HuH-7.5 (cell line): Measurements from ENCODE around the gene KCNJ6.
A peak's percentile ranks its signal among the peaks of the same experiment; 100 is the strongest.
"Not testable (repeated sequence)": the region's sequence is repeated elsewhere in the genome, so short reads cannot be mapped to it uniquely, and the experiment has no call there.

Experiments used
- DNase-seq: peaks from one replicate; pipeline ENCODE4 v3.0.0; 2011; ENCODE audit warnings: low spot score

The KCNJ6 gene

DNA sequence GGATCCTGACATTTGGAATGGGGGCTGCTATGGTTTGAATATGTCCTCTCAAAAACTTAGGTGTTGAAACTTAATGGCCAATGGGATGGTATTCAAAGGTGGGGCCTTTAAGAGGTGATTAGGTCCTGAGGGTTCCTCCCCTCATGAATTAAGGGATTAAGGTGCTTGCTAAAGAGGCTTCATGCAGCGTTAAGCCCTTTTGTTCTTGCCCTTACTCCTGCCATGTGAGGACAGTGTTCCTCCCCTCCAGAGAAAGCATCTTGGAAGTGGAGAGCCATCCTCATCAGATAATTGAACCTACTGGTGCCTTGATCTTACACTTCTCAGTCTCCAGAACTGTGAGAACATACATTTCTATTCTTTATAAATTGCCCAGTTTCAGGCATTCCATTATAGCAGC lies 146.6 kb downstream of the KCNJ6 start:
- DNase-seq, result no peak

DNA sequence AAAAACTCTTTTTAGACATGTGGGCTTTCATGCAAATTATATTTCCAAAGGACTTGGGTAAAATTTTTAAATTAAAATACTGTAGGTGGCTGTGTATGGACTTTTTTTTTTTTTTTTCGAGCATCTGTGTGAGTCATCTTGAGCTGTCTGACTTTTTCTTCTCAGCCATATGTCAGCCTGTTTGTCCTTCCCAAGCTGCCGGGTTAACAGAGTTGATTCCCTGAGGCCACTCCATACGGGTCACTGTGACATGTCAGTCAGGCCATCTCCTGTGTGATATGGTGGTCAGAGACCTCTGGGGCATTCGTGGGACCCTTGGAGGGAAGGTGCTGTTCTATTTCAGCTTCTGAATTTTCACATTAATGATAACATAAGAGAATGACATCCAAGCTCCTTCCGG lies 148.3 kb downstream of the KCNJ6 start:
- DNase-seq, result no peak

- DNase-seq, result no peak
Measured at GRCh38 chr21:37766129-37766528, 150.1 kb downstream of the KCNJ6 start.

GRCh38 chr21:37765221-37765900 lies 150.9 kb downstream of the KCNJ6 start:
- no peak for DNase-seq

DNA sequence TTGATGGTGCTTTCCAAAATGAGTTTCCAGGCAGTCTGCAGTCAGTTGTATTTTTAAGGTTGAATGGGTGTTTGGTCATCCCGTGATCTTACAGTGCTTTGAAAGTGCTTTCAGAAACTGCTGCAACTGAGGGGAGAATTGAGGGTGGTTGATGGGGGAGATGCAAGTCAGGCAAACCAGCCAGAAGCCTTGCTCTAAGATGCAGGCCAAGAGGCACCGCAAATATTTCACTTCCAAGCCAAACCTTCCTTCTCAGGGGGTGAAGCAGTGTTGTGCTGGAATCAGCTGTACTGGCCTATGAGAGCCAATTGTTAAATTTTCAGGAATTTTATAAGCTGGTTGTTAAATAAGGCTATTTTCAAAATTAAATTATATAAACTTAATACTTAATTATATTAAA lies 151.6 kb downstream of the KCNJ6 start:
- no peak for DNase-seq

DNA sequence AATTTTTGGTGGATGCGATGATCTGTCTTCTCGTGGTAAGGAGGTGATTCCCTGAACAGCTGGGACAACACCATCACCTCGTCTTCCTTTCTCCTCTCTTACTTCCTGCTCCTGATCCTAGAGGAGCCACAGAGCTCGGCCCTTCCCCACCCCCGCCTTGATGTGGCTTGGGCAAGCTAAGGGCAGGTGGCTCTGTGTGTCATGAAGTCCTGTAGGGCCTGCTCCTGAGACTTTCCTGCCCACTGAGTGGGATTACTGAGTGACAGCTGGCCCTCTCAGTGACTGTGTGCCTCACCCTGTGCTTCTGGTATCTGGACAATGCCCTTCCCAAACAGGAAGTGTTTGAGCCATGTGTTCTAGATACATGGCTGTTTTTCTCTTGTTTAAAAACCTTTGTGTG lies 153.0 kb downstream of the KCNJ6 start:
- no peak for DNase-seq

GRCh38 chr21:37762606-37763005 lies 153.7 kb downstream of the KCNJ6 start:
- DNase-seq, result no peak

- not testable (repeated sequence) for DNase-seq
Measured at GRCh38 chr21:37761406-37761805, 154.9 kb downstream of the KCNJ6 start.

DNA sequence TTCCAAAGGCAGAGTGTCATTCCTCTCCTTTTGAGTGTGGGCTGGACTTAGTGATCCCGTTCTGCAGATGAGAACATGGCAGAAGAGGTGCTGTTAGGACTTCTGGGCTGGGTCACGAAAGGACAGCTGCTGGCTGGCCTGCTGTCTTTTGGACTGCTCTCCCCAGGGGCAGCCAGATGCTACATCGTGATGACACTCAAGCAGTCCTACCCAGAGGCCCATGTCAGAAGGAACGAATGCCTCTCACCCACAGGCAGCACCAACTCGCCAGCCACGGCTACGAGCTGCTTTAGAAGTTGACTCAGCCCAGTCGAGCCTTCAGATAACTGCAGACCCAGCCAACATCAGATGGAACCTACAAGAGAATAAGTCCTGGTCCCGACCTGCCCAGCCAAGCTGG lies 156.5 kb downstream of the KCNJ6 start:
- DNase-seq, result no peak

DNA sequence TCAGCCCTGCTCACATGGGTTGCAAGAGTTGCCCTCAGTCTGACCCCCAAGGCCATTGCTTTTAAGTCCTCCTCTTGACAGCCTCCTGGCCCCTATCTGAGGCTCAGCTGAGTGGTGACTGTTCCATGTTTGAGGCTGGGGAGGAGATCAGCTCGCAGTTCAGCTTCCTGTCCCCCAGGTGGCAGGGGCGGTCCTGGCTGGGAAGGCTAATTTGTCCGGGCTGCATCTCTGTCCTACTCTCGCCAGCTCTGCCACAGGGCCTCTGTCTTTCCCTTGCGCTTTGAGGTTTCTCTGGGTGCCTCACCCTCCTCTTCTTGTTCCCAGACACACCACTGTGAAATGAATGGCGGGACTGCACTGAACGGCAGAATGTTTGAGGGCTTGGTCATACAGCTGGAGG lies 157.3 kb downstream of the KCNJ6 start:
- peak; percentile 23 for DNase-seq

DNA sequence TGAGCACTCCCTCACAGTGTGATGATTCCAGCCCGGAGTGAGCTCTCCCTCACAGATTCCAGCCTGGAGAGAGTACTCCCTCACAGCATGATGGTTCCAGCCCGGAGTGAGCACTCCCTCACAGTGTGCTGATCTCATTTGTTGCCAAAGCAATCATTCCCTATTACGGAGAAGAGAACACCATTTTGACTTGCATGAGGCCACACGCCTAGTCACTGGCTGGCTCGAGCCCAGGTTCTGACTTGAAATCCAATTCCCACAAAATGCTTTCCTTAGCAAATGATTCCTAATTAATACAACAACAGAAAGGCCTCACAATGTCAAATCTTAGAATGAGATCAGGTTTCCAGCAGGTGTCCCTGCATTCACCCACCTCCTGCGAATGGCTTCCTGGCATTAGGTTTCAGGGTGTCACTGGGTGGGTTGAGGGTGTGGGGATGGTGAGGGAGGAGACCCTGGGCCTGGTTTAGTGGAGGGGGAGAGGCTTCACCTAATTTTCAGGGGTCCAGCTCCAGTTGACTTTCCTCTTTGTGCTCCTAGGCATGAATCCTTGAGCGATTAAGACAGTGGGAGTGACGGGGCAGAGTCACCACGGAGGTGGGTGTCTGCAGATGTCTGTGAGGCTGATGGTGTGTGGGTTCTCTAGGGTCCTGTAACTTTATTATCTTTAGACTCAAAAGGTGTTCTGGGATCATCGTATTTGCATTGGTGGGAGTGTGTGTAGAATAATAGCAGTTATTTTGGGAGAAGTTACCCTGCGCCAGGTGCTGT lies 158.5 kb downstream of the KCNJ6 start:
- DNase-seq, result no peak

DNA sequence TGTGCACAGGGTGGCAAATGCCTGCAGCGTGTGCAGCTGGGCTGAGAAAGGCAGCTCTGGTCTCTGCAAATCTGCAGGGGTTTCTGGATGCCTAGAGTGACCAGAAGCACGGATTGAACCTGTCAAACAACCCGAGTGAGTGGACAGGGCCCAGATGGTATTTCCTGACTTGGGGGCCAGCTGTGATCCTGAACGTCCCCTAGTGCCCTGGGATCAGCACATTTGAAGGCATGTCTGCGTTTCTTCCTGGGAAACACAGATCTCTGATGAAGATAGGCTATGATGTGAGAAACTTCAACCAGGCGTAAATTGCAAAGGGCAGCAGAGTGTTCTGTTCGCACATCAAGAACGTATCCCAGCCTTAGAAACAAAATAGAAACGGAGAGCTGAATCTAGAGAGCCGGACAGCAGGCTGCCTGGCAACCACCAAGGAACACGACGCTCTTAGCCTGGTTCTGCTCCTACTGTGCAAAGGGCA lies 163.1 kb downstream of the KCNJ6 start:
- no peak for DNase-seq

DNA sequence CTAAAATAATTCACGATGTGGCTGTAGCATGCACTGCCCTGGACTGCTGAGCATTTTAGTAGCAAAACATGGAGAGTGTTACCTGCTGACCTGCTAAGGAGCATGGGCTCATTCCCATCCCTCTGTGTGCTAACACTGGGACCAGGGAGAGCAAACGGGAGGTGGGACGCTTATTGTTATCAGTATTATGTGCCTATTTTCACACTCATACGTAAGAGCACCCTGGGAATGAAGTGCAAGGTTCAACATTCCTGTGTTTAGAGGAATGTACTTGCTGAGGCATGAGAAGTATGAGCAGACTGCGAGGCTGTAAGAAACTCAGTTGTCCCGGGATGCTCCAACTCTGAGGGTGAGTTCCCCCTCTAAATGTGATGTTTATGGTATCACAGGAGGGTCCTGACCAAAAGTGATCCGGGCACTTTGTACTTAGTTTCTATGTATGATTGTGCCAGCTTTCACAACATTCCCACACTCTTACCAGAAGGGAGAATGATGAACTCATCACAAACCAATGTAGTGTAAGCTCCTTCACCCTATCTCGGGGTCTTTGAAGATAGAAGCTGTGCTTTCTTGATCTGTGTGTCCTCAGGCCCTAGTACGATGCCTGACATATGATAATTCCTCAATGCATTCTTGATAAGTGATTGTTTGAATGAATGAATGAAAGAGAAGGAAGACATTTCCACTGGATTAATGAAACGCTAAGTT lies 164.8 kb downstream of the KCNJ6 start:
- DNase-seq, result no peak

- DNase-seq, result no peak
Measured at GRCh38 chr21:37749132-37749531, 167.1 kb downstream of the KCNJ6 start.

GRCh38 chr21:37748351-37748750 lies 167.9 kb downstream of the KCNJ6 start:
- DNase-seq, result no peak

DNA sequence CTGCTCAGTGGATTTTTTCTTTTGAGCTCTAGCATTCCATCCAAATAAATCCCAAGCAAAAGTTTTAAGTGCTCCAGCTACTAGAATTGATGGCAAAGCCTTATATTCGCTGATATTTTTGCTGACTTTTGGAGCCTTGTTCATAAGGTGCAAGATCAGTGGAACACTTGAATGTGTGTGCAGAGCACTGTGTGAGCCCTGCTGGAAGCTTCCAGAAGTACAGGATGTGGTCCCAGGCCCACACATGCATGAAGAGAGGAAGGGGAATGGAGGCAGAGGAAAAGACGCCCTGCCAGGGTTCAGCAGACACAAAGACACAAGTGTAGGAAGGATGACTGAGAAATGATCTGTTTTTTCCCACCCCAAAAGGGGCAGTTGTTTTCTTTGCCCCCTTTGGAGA lies 169.4 kb downstream of the KCNJ6 start:
- DNase-seq, result no peak

- no peak for DNase-seq
Measured at GRCh38 chr21:37744551-37744950, 171.7 kb downstream of the KCNJ6 start.

GRCh38 chr21:37742532-37742931 lies 173.7 kb downstream of the KCNJ6 start:
- no peak for DNase-seq

DNA sequence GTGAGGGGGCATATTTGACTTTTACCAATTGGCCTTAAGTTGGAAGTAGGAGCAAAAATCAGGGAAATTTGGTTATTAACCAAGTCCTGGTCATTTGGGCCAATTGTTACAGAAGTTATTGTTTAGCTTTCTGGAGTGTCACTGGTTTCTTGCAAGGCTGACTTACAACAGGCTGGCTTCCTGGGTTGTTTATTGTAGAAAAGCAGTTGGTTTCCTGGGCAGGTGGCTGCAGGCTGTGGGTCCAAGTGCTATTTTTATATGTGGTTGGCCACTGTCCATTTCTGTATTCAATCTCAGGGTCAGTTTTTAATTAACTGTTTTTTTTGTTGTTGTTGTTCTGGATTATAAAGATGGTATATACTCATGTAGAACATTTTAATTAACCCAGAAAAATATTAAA lies 174.1 kb downstream of the KCNJ6 start:
- DNase-seq, result no peak

GRCh38 chr21:37737996-37738395 lies 178.3 kb downstream of the KCNJ6 start:
- DNase-seq, result no peak

DNA sequence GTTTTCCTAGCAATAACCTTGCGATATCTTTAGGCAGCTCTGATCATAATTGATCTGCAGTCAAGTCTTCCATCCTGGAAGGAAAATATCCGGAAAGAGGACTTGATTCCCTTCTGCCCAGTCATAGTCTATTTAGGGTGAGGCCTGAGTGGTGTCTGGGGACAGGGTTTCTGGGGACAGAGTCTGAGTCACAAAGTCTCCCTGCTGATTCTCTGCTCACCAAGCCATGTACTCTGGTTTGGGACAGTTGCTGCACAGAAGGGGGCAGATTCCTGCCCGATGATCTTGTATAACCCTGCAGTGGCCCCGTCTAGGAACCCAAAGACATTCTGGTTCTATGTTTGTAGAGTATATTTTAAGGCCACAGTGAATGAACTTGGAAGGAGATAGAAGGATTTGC lies 178.8 kb downstream of the KCNJ6 start:
- no peak for DNase-seq

- DNase-seq, result no peak
Measured at GRCh38 chr21:37734846-37735245, 181.4 kb downstream of the KCNJ6 start.

DNA sequence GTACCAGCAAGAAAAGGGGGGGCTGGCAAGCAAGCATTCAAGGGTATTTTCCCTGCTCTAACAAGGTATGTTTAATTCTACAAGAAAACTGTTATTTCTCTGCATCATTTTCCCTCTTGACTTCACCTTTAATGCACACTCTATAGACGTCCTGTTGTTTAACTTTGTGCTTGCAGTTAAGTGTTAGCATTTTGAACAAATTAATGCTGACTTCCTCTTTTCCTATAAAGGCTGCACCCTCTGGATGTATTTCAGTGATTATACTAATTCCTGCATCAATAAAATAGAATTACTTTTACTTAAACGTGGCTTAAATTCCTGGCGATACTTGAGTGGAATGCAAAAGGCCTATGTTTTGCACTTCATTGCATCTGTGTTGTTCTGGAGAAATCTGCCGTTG lies 183.3 kb downstream of the KCNJ6 start:
- no peak for DNase-seq
